Measurements from ENCODE around the gene WNK4.

DNA sequence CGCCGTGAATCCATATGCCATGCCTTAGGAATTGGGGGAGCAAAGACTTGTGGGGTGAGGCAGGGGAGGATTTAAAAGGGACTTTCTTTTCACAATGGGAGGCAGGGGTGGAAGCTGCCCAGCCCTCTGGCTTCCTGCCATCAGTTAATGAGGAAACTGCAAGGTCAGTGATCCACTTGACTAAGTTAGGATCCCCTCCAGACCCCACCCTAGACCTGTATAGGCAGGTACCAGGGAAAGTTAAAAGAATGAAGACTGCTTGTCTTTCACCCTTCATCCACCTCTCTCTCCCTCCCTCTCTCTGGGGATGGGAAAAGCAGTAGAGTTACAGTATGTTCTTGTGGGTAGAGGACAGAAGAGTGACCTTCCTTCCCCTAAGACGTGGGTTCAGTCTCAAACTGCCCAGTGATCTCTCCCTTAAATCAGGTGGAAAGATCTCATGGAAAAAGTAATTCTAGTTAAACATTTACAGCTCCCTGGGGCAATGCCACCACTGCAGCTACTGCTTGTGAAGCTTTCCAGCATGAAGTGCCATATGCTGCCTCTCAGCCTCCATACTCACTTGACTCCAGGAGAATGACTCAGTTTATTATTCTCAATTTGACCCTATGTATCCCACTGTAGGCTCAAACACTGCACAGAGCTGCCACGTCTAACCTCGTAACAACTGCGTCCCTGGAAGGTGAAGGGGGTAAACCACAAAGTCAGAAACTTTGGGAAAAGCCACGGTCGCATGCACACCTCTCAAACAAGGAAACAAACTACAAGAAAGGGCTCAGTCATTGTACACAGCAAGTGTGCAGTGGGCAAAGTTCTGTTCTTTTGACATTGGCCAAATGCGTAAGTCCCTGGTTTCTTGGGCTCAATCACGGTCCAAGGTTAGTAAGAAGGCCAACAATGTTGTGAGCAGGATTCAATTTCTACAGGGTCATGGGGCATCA, 16.9 kb downstream of the WNK4 start:
- TF ChIP-seq, protein P1, sequence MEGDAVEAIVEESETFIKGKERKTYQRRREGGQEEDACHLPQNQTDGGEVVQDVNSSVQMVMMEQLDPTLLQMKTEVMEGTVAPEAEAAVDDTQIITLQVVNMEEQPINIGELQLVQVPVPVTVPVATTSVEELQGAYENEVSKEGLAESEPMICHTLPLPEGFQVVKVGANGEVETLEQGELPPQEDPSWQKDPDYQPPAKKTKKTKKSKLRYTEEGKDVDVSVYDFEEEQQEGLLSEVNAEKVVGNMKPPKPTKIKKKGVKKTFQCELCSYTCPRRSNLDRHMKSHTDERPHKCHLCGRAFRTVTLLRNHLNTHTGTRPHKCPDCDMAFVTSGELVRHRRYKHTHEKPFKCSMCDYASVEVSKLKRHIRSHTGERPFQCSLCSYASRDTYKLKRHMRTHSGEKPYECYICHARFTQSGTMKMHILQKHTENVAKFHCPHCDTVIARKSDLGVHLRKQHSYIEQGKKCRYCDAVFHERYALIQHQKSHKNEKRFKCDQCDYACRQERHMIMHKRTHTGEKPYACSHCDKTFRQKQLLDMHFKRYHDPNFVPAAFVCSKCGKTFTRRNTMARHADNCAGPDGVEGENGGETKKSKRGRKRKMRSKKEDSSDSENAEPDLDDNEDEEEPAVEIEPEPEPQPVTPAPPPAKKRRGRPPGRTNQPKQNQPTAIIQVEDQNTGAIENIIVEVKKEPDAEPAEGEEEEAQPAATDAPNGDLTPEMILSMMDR (IDR thresholded peaks at IDR 0.05): no peak
- TF ChIP-seq EZH2phosphoT487 (IDR thresholded peaks at IDR 0.05): no peak
- no peak for TF ChIP-seq EZH2 (IDR thresholded peaks at IDR 0.05)
